Measurements from ENCODE around the gene KCNRG.

DNA sequence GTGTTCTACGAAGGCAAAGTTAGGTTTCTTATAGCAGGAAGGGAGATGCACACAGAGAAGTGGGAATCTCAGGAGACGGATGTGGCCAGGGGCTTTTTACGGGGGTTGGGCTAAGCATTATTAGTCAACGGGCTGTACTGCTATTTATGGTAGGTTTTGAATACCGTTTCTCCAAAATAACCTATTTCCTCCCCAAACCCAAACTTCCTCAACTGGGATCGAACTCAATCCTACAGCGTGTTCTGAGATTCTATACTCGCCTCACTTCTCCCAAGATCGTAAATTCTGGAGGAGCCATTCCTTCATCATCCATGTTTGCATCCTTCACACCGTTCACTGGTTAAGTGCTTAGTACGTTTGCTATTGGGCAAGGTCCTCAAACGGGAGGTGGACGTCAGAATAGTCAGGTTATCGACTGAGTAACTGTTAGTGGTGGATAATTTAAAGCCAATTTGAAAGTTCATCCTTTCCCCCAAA lies 19.6 kb upstream of the KCNRG start:
- TF ChIP-seq, protein P1, sequence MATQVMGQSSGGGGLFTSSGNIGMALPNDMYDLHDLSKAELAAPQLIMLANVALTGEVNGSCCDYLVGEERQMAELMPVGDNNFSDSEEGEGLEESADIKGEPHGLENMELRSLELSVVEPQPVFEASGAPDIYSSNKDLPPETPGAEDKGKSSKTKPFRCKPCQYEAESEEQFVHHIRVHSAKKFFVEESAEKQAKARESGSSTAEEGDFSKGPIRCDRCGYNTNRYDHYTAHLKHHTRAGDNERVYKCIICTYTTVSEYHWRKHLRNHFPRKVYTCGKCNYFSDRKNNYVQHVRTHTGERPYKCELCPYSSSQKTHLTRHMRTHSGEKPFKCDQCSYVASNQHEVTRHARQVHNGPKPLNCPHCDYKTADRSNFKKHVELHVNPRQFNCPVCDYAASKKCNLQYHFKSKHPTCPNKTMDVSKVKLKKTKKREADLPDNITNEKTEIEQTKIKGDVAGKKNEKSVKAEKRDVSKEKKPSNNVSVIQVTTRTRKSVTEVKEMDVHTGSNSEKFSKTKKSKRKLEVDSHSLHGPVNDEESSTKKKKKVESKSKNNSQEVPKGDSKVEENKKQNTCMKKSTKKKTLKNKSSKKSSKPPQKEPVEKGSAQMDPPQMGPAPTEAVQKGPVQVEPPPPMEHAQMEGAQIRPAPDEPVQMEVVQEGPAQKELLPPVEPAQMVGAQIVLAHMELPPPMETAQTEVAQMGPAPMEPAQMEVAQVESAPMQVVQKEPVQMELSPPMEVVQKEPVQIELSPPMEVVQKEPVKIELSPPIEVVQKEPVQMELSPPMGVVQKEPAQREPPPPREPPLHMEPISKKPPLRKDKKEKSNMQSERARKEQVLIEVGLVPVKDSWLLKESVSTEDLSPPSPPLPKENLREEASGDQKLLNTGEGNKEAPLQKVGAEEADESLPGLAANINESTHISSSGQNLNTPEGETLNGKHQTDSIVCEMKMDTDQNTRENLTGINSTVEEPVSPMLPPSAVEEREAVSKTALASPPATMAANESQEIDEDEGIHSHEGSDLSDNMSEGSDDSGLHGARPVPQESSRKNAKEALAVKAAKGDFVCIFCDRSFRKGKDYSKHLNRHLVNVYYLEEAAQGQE (IDR thresholded peaks at IDR 0.05; ENCODE audit: low read depth), result no peak
- TF ChIP-seq YY1 (IDR thresholded peaks at IDR 0.05; ENCODE audit: low read depth), result no peak
- TF ChIP-seq, protein P2, sequence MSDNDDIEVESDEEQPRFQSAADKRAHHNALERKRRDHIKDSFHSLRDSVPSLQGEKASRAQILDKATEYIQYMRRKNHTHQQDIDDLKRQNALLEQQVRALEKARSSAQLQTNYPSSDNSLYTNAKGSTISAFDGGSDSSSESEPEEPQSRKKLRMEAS (IDR thresholded peaks at IDR 0.05), result no peak
- TF ChIP-seq, protein P3, sequence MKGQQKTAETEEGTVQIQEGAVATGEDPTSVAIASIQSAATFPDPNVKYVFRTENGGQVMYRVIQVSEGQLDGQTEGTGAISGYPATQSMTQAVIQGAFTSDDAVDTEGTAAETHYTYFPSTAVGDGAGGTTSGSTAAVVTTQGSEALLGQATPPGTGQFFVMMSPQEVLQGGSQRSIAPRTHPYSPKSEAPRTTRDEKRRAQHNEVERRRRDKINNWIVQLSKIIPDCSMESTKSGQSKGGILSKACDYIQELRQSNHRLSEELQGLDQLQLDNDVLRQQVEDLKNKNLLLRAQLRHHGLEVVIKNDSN (IDR thresholded peaks at IDR 0.05), result no peak
- no peak for TF ChIP-seq EP300 (IDR thresholded peaks at IDR 0.05; ENCODE audit: borderline replicate concordance)
- TF ChIP-seq RAD21 (IDR thresholded peaks at IDR 0.05; ENCODE audit: low read depth), result no peak
- TF ChIP-seq TEAD4 (IDR thresholded peaks at IDR 0.05), result no peak
- TF ChIP-seq EGR1 (IDR thresholded peaks at IDR 0.05), result no peak
- TF ChIP-seq TCF12 (IDR thresholded peaks at IDR 0.05; ENCODE audit: low read depth), result no peak
- TF ChIP-seq ZBTB7A (IDR thresholded peaks at IDR 0.05; ENCODE audit: low read depth), result no peak
- no peak for TF ChIP-seq CEBPB (IDR thresholded peaks at IDR 0.05)
- no peak for TF ChIP-seq CREB1 (IDR thresholded peaks at IDR 0.05; ENCODE audit: low read depth)
- no peak for TF ChIP-seq NFIC (IDR thresholded peaks at IDR 0.05)
- TF ChIP-seq TAF1 (IDR thresholded peaks at IDR 0.05; ENCODE audit: low read depth), result no peak
